Stimulated activated CD4-positive, alpha-beta T cell treated with anti-CD3 and anti-CD28 coated beads, Interleukin-4, amount 100 ng/mL, for 4 hours (primary cell): ENCODE results near the gene DNAJB6.

Experiments used
- DNase-seq, 2 experiments: peaks; one replicate each; pipeline ENCODE4 v3.0.0-alpha.2; 2020

DNAJB6 gene

DNA sequence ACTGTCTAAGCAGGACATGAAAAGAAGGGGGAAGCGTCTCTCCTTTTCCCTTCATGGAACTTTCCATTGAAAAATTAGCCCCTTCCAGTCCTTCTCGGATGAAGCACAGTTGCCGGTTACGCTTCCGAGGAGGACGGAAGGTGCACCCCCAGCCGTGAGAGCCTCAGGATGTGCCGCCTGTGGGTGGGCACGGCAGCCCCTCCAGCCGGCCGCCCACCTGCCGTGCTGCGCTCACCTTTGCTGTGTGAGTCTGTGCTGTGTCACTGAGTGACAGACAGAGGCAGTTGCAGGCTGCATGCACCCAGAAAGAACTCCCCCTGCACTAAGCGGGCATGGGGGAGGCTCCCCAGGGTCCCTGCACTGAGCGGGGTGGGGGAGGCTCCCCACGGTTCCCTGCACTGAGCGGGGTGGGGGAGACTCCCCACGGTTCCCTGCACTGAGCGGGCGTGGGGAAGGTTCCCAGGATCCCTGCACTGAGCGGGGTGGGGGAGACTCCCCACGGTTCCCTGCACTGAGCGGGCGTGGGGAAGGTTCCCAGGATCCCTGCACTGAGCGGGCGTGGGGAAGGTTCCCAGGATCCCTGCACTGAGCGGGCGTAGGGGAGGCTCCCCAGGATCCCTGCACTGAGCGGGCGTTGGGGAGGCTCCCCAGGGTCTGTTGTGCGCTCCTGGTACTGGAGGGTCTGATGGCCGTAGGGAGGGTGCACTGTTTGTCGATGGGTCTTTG is 74.2 kb downstream of the DNAJB6 start:
- no peak for DNase-seq

GRCh38 chr7:157411580-157411979 is 74.8 kb downstream of the DNAJB6 start:
- DNase-seq, result peak; percentile 23 to 25

- DNase-seq, result peak; percentile 34 to 41
Measured at GRCh38 chr7:157412021-157412443, 75.2 kb downstream of the DNAJB6 start.

GRCh38 chr7:157412491-157413180 is 75.8 kb downstream of the DNAJB6 start:
- no peak for DNase-seq

DNA sequence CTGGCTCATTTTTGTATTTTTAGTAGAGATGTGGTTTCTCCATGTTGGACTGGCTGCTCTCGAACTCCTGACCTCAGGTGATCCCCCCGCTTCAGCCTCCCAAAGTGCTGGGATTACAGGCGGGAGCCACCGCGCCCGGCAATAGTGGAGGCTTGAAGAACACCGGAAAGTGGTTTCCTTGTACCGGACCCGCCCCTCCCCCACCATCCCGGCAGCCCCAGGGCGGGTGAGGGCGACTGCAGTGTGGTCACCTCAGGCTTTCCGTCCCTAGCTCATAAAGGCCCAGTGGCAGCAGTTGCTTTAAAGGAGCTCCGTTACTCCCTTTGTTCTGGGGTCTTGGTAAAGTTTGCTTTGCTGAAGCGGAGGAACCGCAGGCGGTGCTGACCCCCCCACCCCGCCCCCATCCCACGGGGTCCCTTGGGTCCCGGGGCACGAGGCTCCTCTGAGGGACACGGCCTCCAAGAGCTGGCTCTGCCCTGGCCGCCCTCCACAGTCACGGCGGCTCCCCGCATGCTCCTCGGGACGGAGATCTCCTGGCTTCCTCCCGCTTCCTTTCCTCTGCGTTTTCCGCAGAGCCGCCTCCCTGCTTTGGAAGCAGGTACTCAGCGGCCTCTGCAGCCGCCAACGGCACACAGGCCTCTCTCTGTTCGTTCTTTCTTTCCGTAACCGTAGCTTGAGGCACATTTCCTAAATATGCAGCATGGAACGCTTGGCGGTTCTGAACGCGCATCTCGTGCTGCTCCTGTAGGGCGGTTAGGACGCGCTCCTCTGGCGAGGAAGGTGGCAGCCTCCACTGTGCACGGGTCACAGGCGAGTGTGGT is 77.3 kb downstream of the DNAJB6 start:
- no peak for DNase-seq

- DNase-seq, result no peak
Measured at GRCh38 chr7:157414702-157415096, 77.9 kb downstream of the DNAJB6 start.

- no peak for DNase-seq
Measured at GRCh38 chr7:157415486-157415885, 78.7 kb downstream of the DNAJB6 start.

GRCh38 chr7:157416011-157416410 is 79.2 kb downstream of the DNAJB6 start:
- DNase-seq, result no peak

- no peak for DNase-seq
Measured at GRCh38 chr7:157418204-157419034, 81.6 kb downstream of the DNAJB6 start.

DNA sequence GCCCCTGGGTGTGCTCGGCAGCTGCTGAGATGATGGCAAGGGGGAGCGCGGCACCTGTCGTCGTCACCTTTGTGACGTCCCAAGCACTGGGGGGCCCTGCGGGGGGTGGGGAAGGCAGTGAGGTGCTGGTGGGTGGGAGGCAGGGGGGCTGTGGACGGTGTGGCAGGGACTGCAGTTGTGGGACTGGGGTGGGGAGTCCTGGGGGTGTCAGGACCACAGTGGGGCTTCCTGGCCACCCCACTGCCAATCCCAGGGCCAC is 82.2 kb downstream of the DNAJB6 start:
- no peak for DNase-seq

DNA sequence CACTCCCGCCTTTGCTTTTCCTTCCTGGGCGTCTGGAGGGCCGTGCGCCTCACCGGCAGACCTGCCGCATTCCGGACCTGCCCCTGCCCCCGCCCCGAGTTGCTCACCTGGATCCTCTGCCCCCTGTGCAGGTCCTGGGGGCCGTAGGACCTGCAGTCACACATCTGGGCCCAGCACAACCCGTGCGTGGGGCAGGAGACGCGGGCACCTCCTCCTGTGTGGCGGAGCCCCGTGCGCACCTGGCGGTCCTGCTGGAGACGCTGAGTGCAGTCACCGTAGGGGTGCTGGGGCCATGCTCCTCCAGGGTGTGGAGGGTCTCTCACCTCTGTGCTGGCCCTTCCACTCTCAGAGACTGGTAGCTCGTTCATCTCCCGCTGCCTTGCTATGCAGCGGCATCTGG is 85.5 kb downstream of the DNAJB6 start:
- DNase-seq, result no peak

DNA sequence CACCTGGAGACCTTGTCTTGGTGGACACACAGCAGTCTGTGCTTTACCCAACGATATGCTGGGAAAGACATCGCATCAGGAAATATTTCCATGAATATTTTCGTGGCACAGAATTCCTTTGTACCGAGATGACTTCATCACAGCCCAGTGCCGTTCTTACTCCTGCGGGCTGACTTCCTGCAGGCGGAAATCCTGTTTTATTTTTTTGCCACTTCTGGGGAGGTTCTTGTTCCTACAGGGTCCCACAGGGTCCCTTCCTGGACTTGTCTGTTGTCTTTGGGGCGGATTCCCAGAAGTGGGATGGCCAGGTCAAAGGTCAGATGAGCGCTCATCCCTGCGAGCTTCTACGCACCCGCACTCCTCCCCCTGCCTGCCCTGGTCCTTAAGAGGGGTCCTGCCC is 86.5 kb downstream of the DNAJB6 start:
- no peak for DNase-seq

- DNase-seq, result no peak
Measured at GRCh38 chr7:157423886-157424565, 87.2 kb downstream of the DNAJB6 start.

GRCh38 chr7:157425137-157425731 is 88.4 kb downstream of the DNAJB6 start:
- no peak for DNase-seq

DNA sequence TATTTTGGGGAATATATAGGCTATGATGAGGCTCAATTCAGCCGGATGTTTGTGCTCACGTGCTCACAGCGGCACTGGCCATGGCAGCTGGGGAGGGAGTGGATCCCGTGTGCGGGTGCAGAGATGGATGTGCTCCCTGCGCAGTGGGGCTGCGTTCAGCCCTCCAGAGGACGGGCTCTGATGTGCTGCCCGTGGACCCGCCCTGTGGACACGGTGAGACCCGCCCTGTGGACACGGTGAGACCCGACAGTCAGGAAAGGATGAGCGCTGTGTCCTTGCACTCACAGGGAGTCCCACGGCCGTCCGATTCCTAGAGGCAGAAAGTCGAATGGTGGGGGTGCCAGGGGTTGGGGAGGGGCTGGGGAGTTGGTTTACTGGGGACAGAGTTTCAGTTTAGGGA is 89.0 kb downstream of the DNAJB6 start:
- no peak for DNase-seq

DNA sequence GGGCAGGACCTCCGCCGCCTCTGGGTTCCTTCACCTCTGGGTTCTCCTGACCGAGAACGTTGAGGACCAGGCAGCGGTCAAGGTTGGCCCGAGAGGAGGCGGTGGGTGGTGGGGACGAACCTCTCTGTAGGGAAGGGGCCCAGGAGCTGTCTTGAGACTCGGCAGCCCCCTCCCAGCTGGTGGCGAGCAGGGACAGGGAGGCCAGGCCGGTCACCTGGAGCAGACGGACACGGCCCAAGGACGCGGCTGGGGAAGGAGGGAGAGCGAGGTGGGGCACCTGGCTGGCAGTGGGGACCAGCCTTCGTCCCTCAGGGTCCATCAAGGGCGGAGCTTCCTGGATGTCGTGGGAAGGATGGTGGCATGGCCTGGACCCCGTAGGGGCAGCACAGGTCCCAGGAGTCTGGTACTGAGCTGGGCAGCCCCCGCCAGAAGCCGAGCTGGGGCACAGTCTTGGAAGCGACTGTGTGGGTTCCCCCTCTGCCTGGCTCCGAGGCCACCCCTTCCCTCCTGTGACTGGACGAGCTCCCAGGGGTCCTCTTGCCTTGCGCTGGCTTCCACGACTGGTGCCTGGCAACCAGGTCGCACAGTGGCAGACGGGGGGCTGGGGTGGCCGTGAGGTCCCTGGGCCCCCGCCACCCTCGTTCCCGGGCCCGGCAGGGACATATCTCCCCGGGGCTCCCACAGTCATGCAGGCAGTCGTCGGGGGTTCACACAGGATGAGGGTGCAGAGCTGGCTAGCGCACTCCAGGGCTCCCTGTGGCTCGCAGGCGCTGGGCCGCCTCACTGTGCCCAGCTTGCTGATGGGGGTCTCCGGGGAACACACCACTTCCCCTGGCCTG is 89.9 kb downstream of the DNAJB6 start:
- DNase-seq, result no peak

DNA sequence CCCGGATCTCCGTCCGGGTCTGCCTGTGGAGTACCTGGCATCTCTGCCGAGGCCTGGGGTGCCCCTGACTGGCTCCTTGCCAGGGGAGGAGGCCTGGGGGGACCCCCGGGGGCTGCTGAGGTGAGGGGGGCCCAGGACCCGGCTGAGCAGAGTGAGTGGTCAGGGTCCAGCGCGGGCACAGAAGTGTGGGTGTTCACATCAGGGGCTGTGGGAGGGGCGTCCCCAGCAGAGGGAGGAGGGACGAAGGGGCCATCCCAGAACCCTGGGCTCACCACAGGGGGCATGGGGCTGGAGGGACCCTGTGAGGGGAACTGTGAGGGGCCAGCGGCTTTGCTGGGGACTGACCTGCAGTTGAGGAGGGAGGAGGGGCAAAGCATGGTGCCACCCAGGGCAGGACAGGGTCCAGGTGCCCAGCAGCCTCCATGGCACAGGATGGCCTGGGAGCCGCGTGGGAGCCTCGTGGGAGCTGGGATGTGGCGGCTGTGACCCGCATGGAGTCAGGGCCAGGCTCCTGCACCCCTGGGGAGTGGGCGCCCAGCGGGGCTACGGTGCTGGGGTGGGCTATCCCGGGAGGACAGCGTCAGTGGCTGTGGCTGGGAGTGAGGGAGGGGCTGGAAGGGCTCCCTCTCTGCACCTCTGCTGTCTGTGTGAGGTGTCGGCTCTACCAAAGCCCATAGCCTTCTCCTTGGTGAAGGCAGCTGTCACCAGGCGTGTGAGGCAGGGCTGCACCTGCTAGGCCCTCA is 91.2 kb downstream of the DNAJB6 start:
- DNase-seq, result no peak

- no peak for DNase-seq
Measured at GRCh38 chr7:157428554-157428945, 91.7 kb downstream of the DNAJB6 start.

GRCh38 chr7:157429001-157429679 is 92.3 kb downstream of the DNAJB6 start:
- DNase-seq, result no peak
